IPS-18c (cell line): Measurements from ENCODE around the gene TMEM30B.
A peak's percentile ranks its signal among the peaks of the same experiment; 100 is the strongest.
"Not testable (repeated sequence)": the region's sequence is repeated elsewhere in the genome, so short reads cannot be mapped to it uniquely, and the experiment has no call there.

Experiments
- H3K4me3 ChIP-seq: 2 replicates; pipeline ENCODE4 v1.7.0; 2013; ENCODE audit warnings: low read depth, mild to moderate bottlenecking, low read length, moderate library complexity; ENCODE audit not compliant: insufficient read depth
- H3K9me3 ChIP-seq: one replicate; pipeline ENCODE4 v1.6.1; 2013; ENCODE audit warnings: mild to moderate bottlenecking, low read length, moderate library complexity; ENCODE audit not compliant: control insufficient read depth, insufficient read depth

The TMEM30B gene

GRCh38 chr14:61281186-61281947 lies at the start of gene TMEM30B:
Gene TMEM30B, minus strand, starts transcription at chr14:61281338. Its CDS starts 191 bp downstream, at chr14:61281147.
- Histone ChIP-seq H3K4me3 (peak within 1 kb of the TSS; percentile 71), H3K9me3 (peaks cover 2% of the 10 kb centered on the region)

DNA sequence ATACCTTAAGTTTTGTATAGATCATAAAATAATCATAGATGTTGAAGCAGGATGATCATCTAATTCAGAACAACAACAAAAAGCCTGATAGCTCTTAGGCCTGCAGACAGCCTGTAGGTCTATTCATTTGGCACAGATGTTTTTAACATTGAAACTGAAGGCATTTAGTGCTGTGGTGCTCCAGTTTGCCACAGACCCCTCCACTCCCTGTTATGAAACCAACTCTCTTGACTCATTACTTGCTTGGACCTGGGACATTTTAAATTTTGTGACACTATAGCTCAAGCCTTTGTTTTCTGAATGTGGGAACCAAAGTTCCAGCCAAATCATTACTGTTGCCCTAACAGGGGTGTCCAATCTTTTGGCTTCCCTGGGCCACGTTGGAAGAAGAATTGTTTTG lies 49.4 kb upstream of the TMEM30B start:
- no peaks in the 10 kb centered on the region for H3K9me3 ChIP-seq
- H3K4me3 ChIP-seq = no peak overlapping the region

GRCh38 chr14:61329478-61330051 lies 48.4 kb upstream of the TMEM30B start:
- Histone ChIP-seq H3K9me3 (no peaks in the 10 kb centered on the region), H3K4me3 (no peak overlapping the region)

DNA sequence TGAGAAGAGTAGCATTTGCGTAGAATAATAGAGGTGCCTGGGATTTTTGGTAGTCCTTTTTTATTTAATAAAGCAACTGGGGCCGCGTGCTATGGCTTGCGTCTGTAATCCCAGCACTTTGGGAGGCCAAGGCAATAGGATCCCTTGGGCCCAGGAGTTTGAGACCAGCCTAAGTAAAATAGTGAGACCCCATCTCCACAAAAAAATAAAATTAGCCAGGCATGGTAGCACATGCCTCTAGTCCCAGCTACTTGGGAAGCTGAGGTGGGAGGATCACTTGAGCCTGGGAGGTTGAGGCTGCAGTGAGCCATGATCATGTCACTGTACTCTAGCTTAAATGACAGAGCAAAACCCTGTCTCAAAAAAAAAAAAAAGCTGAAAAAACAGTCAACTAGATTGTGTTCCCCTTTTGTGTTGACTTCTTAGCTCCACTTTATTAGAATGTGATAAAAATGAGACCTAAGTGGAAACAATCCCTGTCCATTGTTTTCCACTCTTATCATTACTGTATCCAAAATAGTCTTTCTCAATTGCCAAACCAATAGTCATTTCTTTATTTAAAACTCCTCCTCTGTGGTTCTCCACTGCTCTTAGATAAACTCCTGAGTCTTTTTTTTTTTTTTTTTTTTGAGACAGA lies 47.6 kb upstream of the TMEM30B start:
- no peaks in the 10 kb centered on the region for H3K9me3 ChIP-seq

DNA sequence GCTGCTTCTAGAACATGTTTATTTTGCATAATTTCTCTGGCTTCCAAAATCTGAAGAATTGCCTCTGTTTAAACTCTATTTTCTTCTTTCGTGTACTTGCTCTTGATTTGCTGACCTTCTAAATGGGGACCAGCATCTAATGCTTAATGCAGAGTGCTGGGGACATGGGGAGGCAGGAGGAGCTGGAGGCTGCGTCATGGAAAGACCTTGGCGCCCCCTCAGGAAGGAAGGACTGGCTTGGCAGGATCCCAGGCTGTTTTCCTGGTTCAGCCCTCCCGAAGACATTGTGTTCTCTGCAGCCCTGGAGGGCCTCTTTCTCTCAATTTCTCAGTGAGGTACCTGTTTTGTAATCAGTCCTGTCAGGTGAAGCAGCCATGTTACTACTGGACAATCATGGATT lies 45.7 kb upstream of the TMEM30B start:
- H3K4me3 ChIP-seq = no peak overlapping the region
- no peaks in the 10 kb centered on the region for H3K9me3 ChIP-seq

More for the DNA sequence above, 47.6 kb upstream of the TMEM30B start:
- H3K4me3 ChIP-seq = no peak overlapping the region

GRCh38 chr14:61326146-61326545 lies 45.0 kb upstream of the TMEM30B start:
- no peak overlapping the region for H3K4me3 ChIP-seq
- H3K9me3 ChIP-seq = peaks cover 1% of the 10 kb centered on the region

DNA sequence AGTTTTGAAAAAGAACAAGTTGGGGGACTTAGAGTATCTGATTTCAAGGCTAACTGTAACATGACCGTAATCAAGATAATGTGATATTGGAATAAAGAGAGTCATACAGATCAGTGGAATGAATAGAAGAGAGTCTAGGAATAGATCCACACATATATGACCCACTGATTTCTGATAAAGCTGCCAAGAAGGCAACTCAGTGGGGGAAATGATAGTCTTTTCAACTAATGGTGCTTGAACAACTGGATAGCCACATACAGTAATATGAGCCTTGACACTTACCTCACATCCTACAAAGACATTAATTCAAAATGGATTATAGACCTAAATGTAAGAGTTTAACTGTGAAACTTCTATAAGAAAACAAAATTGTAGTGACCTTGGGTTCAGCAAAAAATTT lies 44.0 kb upstream of the TMEM30B start:
- no peak overlapping the region for H3K4me3 ChIP-seq
- H3K9me3 ChIP-seq = peaks cover 3% of the 10 kb centered on the region

DNA sequence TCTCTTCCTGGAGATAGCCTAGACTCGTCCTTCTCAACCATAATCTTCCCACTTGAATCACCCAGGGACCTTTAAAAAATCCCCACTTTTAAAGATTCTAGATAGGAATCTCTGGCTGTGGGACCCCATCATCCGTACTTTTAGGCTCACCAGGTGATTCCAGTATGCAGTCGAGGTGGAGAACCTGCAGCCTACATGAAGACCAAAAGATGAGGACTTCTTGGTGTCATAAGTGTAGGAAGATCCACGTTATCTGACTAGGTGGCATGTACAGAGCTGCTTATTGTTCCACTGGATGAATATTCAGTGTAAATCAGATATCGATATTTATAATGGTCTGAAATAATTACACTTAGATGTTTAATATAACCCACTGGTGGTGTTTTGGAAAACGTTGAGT lies 42.8 kb upstream of the TMEM30B start:
- no peak overlapping the region for H3K4me3 ChIP-seq
- peaks cover 3% of the 10 kb centered on the region for H3K9me3 ChIP-seq

DNA sequence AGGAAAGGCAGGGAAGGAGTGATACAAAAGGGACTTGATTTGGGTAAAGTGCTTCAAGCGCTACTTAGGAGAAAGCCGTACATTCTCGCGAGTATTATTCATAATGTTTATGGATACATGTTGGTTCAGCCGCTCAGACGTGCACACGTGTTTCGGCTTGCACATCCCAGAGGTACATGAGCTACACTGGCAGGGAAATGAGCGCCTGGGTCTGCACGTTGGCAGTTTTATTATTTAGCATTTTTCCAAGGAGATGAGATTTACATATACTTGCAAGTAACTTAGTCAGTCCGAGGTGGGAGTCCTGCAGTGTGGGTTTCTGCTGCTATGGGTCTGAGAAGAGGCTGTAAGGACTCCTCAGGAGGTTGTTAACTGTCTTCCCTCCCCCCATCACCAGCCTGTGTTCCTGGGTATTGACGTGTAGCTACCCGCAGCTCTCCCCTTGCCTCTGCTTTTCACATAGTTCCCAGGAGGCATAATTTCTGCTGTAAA lies 41.7 kb upstream of the TMEM30B start:
- Histone ChIP-seq H3K9me3 (peaks cover 3% of the 10 kb centered on the region), H3K4me3 (peak overlapping the region; percentile 66)

- peak overlapping the region; percentile 66 for H3K4me3 ChIP-seq
- peaks cover 3% of the 10 kb centered on the region for H3K9me3 ChIP-seq
Measured at GRCh38 chr14:61322011-61322798, 41.1 kb upstream of the TMEM30B start.

DNA sequence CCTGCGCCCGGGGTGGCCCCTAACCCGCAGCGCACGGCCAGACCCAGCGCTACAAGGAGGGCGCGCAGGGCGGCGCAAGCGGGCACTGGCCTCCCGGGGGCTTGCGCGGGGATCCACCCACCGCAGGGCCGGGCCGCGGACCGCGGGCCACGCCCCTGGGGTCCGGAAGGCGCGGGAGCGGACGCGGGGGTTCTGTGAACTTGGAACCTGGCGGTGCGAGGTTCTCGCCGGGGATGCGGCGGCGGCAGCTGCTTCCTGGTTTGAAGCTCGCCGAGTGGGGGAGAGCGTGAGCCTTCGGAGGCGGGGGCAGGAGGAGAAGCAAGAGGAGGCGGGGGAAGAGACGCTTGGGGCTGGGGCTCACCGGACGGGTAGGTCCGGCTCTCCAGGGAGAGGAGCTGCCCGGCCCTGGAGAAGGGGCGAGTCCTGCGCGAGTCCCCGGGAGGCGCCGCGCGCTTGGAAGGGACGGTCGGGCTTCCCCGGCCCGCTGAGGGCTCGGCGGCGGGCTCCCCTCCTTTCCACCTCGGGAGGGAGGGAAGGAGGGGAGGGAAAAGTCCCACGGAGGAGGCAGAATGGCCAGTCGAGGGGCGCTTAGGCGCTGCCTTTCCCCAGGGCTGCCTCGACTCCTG lies 40.4 kb upstream of the TMEM30B start, which contains the start of gene PRKCH:
Gene PRKCH, plus strand, starts transcription at position 195 of the 626 bp plus-strand sequence. CDS start 523 bp downstream, outside the sequence.
- peaks cover 3% of the 10 kb centered on the region for H3K9me3 ChIP-seq
- H3K4me3 ChIP-seq = peak within 1 kb of the TSS; percentile 66

GRCh38 chr14:61320806-61321384 lies 39.8 kb upstream of the TMEM30B start:
- peak overlapping the region; percentile 66 for H3K4me3 ChIP-seq

DNA sequence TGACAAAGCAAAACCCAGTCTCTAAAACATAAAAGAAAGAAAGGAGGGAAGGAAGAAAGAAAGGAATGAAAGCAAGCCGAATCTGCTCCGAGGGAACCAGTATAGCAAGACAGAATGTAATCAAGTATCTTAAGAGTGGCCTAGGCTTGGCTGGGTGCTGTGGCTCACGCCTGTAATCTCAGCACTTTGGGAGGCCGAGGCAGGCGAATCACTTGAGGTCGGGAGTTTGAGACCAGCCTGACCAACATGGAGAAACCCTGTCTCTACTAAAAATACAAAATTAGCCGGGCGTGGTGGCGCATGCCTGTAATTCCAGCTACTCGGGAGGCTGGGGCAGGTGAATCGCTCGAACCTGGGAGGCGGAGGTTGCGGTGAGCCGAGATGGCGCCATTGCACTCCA lies 39.0 kb upstream of the TMEM30B start:
- not testable (repeated sequence) for H3K4me3 ChIP-seq, H3K9me3 ChIP-seq

More at GRCh38 chr14:61320806-61321384, 39.8 kb upstream of the TMEM30B start:
- peaks cover 3% of the 10 kb centered on the region for H3K9me3 ChIP-seq

- H3K9me3 ChIP-seq = peaks cover 3% of the 10 kb centered on the region
- no peak overlapping the region; the same call in 1 of the 2 replicates for H3K4me3 ChIP-seq
Measured at GRCh38 chr14:61319706-61320105, 38.6 kb upstream of the TMEM30B start.

- Histone ChIP-seq H3K4me3 (no peak overlapping the region), H3K9me3 (peaks cover 3% of the 10 kb centered on the region)
Measured at GRCh38 chr14:61319086-61319485, 37.9 kb upstream of the TMEM30B start.

DNA sequence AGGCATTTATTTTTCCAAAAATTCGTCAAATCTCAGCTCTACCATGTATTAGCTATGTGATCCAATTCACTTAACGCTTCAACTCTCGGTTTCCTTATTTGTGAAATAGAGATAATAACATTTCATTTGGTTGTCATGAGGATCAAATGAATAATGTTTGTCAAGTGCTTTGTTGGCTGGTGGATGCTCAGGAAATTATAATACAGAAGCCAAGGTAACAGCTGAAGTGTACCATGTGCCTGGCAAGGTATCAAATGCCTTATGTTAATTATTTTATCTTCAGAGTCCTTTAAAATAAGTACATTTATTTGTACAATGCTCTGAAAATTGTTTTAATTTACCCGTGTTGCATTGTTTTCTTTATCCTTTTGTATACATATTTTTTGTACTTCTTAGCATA lies 34.2 kb upstream of the TMEM30B start:
- no peak overlapping the region for H3K4me3 ChIP-seq

More for the DNA sequence above, 34.2 kb upstream of the TMEM30B start:
- H3K9me3 ChIP-seq = no peaks in the 10 kb centered on the region
